T-helper 17 cell (primary cell): ENCODE results near the gene COLQ. TPM values are rescaled to one million over a fixed set of nuclear protein-coding genes. Genes with fewer than 3 reads are reported as not detected.

Experiments used
- ATAC-seq: fragments of 150-1000 bp; cut with Tn5 transposase; 2 replicates; pipeline ENCODE4 v1.10.0; 2021; ENCODE audit warnings: mild to moderate bottlenecking, moderate library complexity
- DNase-seq, 3 donors: peaks; one replicate each; pipeline versions ENCODE4 v3.0.0 to v3.0.0-alpha.2; 2020 to 2021
- H3K9me3 ChIP-seq: one replicate; pipeline ENCODE4 v1.7.0; 2013; ENCODE audit warnings: low read length, mild to moderate bottlenecking; ENCODE audit not compliant: control insufficient read depth, poor library complexity, severe bottlenecking
- H3K27ac Mint-ChIP-seq: one replicate; pipeline ENCODE4 v1.8.0; 2022; ENCODE audit warnings: mild to moderate bottlenecking, moderate library complexity, mixed read lengths
- H3K27me3 Mint-ChIP-seq: one replicate; pipeline ENCODE4 v1.8.0; 2022; ENCODE audit warnings: mixed read lengths
- H3K36me3 Mint-ChIP-seq: one replicate; pipeline ENCODE4 v1.8.0; 2022; ENCODE audit warnings: low read depth, mixed read lengths
- H3K4me1 Mint-ChIP-seq: one replicate; pipeline ENCODE4 v1.8.0; 2022; ENCODE audit warnings: mild to moderate bottlenecking, mixed read lengths
- H3K4me3 Mint-ChIP-seq: one replicate; pipeline ENCODE4 v1.8.0; 2022; ENCODE audit warnings: mild to moderate bottlenecking, moderate library complexity, mixed read lengths
- total RNA-seq, 4 donors: library from RNA in 2 of 4; stranded (reverse) in 2 of 4; gene quantifications; one replicate each; pipeline ENCODE4 v1.2.3 and lab custom pipeline; 2022 to 2026

COLQ gene
- 10 to 100 TPM; 10.8 to 11.1 TPM for total RNA-seq
- 9.5 to 16.6 reads per million in 2 donors for total RNA-seq (lab: John Stamatoyannopoulos, UW)

- Mint-ChIP-seq H3K4me1 (peaks cover 15% of the 10 kb centered on the region), H3K27ac (peak within 1 kb of the TSS; percentile 67), H3K27me3 (no peaks in the 10 kb centered on the region), H3K36me3 (no peaks in the 10 kb centered on the region), H3K4me3 (peak within 1 kb of the TSS; percentile 90)
- DNase-seq = no peak
- H3K9me3 ChIP-seq = no peaks in the 10 kb centered on the region
- no peak for ATAC-seq
Measured at GRCh38 chr3:15521573-15521965, at the start of gene COLQ. Gene COLQ (minus strand): TSS chr3:15521706. CDS start chr3:15521625, 81 bp downstream.

GRCh38 chr3:15563190-15563589 lies 41.7 kb upstream of the COLQ start:
- no peaks in the 10 kb centered on the region for H3K9me3 ChIP-seq
- ATAC-seq (no peak), DNase-seq (no peak)
- H3K4me1 Mint-ChIP-seq = peaks cover 10% of the 10 kb centered on the region
- H3K4me3 Mint-ChIP-seq = no peak overlapping the region
- peak overlapping the region; percentile 16 for H3K27ac Mint-ChIP-seq
- H3K27me3 Mint-ChIP-seq = no peaks in the 10 kb centered on the region
- H3K36me3 Mint-ChIP-seq = peaks cover 11% of the 10 kb centered on the region

GRCh38 chr3:15562560-15562959 lies 41.1 kb upstream of the COLQ start:
- no peak for ATAC-seq
- Mint-ChIP-seq H3K4me3 (no peak overlapping the region), H3K4me1 (peaks cover 10% of the 10 kb centered on the region), H3K27me3 (no peaks in the 10 kb centered on the region), H3K27ac (peak overlapping the region; percentile 16), H3K36me3 (peaks cover 11% of the 10 kb centered on the region)
- no peaks in the 10 kb centered on the region for H3K9me3 ChIP-seq
- no peak for DNase-seq

- ATAC-seq (no peak), DNase-seq (no peak)
- Mint-ChIP-seq H3K36me3 (peaks cover 9% of the 10 kb centered on the region), H3K27me3 (no peaks in the 10 kb centered on the region), H3K4me3 (no peak overlapping the region), H3K27ac (no peak overlapping the region), H3K4me1 (peaks cover 20% of the 10 kb centered on the region)
- no peaks in the 10 kb centered on the region for H3K9me3 ChIP-seq
Measured at GRCh38 chr3:15558581-15558980, 37.1 kb upstream of the COLQ start.

- H3K4me3 Mint-ChIP-seq = no peak overlapping the region
- no peak overlapping the region for H3K27ac Mint-ChIP-seq
- peak; percentile 97 for ATAC-seq
- DNase-seq = peak; percentile 27 to 58 (median 33)
- H3K36me3 Mint-ChIP-seq = peaks cover 5% of the 10 kb centered on the region
- H3K9me3 ChIP-seq = no peaks in the 10 kb centered on the region
- H3K4me1 Mint-ChIP-seq = peaks cover 16% of the 10 kb centered on the region
- no peaks in the 10 kb centered on the region for H3K27me3 Mint-ChIP-seq
Measured at GRCh38 chr3:15557511-15557946, 36.0 kb upstream of the COLQ start.

GRCh38 chr3:15556512-15556911 lies 35.0 kb upstream of the COLQ start:
- ATAC-seq (peak; percentile 54), DNase-seq (no peak)
- no peaks in the 10 kb centered on the region for H3K27me3 Mint-ChIP-seq
- peaks cover 16% of the 10 kb centered on the region for H3K4me1 Mint-ChIP-seq
- H3K4me3 Mint-ChIP-seq = peak overlapping the region; percentile 68
- no peaks in the 10 kb centered on the region for H3K9me3 ChIP-seq
- H3K27ac Mint-ChIP-seq = peak overlapping the region; percentile 89
- peaks cover 5% of the 10 kb centered on the region for H3K36me3 Mint-ChIP-seq

GRCh38 chr3:15553749-15554148 lies 32.2 kb upstream of the COLQ start:
- no peaks in the 10 kb centered on the region for H3K9me3 ChIP-seq
- DNase-seq (no peak), ATAC-seq (no peak)
- Mint-ChIP-seq H3K27ac (no peak overlapping the region), H3K27me3 (no peaks in the 10 kb centered on the region), H3K36me3 (peaks cover 5% of the 10 kb centered on the region), H3K4me1 (peaks cover 16% of the 10 kb centered on the region), H3K4me3 (no peak overlapping the region)

GRCh38 chr3:15551902-15552301 lies 30.4 kb upstream of the COLQ start:
- H3K27ac Mint-ChIP-seq = no peak overlapping the region
- no peaks in the 10 kb centered on the region for H3K27me3 Mint-ChIP-seq

GRCh38 chr3:15549846-15550245 lies 28.3 kb upstream of the COLQ start:
- peaks cover 8% of the 10 kb centered on the region for H3K36me3 Mint-ChIP-seq
- peaks cover 5% of the 10 kb centered on the region for H3K4me1 Mint-ChIP-seq
- no peaks in the 10 kb centered on the region for H3K9me3 ChIP-seq
- DNase-seq (no peak), ATAC-seq (no peak)
- no peaks in the 10 kb centered on the region for H3K27me3 Mint-ChIP-seq
- H3K4me3 Mint-ChIP-seq = no peak overlapping the region
- no peak overlapping the region for H3K27ac Mint-ChIP-seq

More at GRCh38 chr3:15551902-15552301, 30.4 kb upstream of the COLQ start:
- Mint-ChIP-seq H3K4me1 (peaks cover 11% of the 10 kb centered on the region), H3K4me3 (no peak overlapping the region), H3K36me3 (peaks cover 5% of the 10 kb centered on the region)
- ATAC-seq (no peak), DNase-seq (no peak)
- H3K9me3 ChIP-seq = no peaks in the 10 kb centered on the region

- no peaks in the 10 kb centered on the region for H3K27me3 Mint-ChIP-seq
- H3K27ac Mint-ChIP-seq = no peak overlapping the region
- peaks cover 4% of the 10 kb centered on the region for H3K9me3 ChIP-seq
- no peak for ATAC-seq
- H3K4me3 Mint-ChIP-seq = no peak overlapping the region
- peaks cover 2% of the 10 kb centered on the region for H3K36me3 Mint-ChIP-seq
- no peak for DNase-seq
- H3K4me1 Mint-ChIP-seq = peaks cover 37% of the 10 kb centered on the region
Measured at GRCh38 chr3:15542614-15543013, 21.1 kb upstream of the COLQ start.

- Mint-ChIP-seq H3K4me1 (peaks cover 46% of the 10 kb centered on the region), H3K27me3 (no peaks in the 10 kb centered on the region), H3K36me3 (no peaks in the 10 kb centered on the region), H3K4me3 (no peak overlapping the region), H3K27ac (peak overlapping the region; percentile 37)
- H3K9me3 ChIP-seq = peaks cover 4% of the 10 kb centered on the region
- DNase-seq (no peak), ATAC-seq (no peak)
Measured at GRCh38 chr3:15541371-15541770, 19.9 kb upstream of the COLQ start.

GRCh38 chr3:15539066-15539465 lies 17.6 kb upstream of the COLQ start:
- no peaks in the 10 kb centered on the region for H3K36me3 Mint-ChIP-seq
- no peaks in the 10 kb centered on the region for H3K27me3 Mint-ChIP-seq
- DNase-seq (no peak), ATAC-seq (no peak)
- H3K27ac Mint-ChIP-seq = peak overlapping the region; percentile 95
- no peak overlapping the region for H3K4me3 Mint-ChIP-seq
- H3K4me1 Mint-ChIP-seq = peaks cover 58% of the 10 kb centered on the region
- H3K9me3 ChIP-seq = peaks cover 4% of the 10 kb centered on the region

GRCh38 chr3:15538345-15538744 lies 16.8 kb upstream of the COLQ start:
- H3K9me3 ChIP-seq = peaks cover 4% of the 10 kb centered on the region
- DNase-seq (no peak), ATAC-seq (no peak)
- H3K27ac Mint-ChIP-seq = peak overlapping the region; percentile 95
- H3K36me3 Mint-ChIP-seq = no peaks in the 10 kb centered on the region
- peak overlapping the region; percentile 55 for H3K4me3 Mint-ChIP-seq
- peaks cover 58% of the 10 kb centered on the region for H3K4me1 Mint-ChIP-seq
- no peaks in the 10 kb centered on the region for H3K27me3 Mint-ChIP-seq

GRCh38 chr3:15536856-15537255 lies 15.3 kb upstream of the COLQ start:
- DNase-seq (no peak), ATAC-seq (peak; percentile 34)
- Mint-ChIP-seq H3K4me3 (peak overlapping the region; percentile 78), H3K4me1 (peaks cover 63% of the 10 kb centered on the region), H3K27ac (peak overlapping the region; percentile 95), H3K36me3 (no peaks in the 10 kb centered on the region), H3K27me3 (no peaks in the 10 kb centered on the region)
- peaks cover 4% of the 10 kb centered on the region for H3K9me3 ChIP-seq
